Measurements from ENCODE around the gene CBX5. TPM values are rescaled to one million over a fixed set of nuclear protein-coding genes. Genes with fewer than 3 reads are reported as not detected.

CBX5 gene
- total and polyA plus RNA-seq, 5 donors from 2014 or later = 18.2 to 38.9 (median 19.9) TPM

DNA sequence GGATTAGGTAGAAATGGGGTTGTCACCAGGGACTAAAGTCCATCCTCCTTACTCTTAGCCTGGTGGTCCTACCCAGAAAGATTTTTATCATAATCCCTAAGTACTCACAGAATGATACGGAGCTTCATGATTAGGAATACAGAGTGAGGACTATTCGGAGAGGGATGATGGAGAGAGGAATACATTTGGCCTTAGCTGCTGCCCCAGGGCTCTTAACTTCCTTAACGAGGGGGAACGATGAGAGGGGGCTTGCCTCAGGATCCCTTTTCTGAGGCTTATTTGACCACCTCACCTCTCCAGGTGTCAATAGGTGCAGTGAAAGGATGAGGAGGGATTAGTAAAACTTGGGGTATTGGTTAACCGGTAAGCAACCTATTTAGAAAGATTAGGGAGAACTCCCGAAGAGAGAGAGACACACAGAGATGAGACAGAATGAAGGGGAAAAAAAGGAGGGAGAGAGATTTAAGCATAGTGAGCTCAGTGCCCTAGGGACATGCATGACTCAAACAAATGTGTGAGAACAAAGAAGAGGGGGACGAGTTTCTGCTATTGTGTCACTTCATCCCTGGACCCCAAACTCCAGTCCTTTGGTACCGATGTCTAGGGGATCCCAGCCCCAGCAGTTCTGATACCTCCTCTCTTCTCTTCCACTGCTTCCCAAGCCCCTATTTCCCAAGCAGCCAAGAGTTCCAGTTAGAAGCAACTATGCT is 19.7 kb upstream of the CBX5 start:
- H3K36me3 ChIP-seq (ENCODE audit: control insufficient read depth, insufficient read depth, low read length) = no peaks in the 10 kb centered on the region
- H3K27me3 ChIP-seq (ENCODE audit: control insufficient read depth, insufficient read depth, low read length) = peaks cover 49% of the 10 kb centered on the region
- Mint-ChIP-seq H3K27me3 (peaks cover 77% of the 10 kb centered on the region), H3K9me3 (no peaks in the 10 kb centered on the region), H3K36me3 (no peaks in the 10 kb centered on the region), H3K4me3 (no peak overlapping the region), H3K27ac (no peak overlapping the region), H3K4me1 (peaks cover 0 to 22% (median 4%) of the 10 kb centered on the region in 4 donors)
- H3K9me3 ChIP-seq (ENCODE audit: control insufficient read depth in 2 of 2, low read length in 2 of 2) = no peaks in the 10 kb centered on the region
- no peak for ATAC-seq (ENCODE audit: low read depth in 2 of 2)
- H3K4me1 ChIP-seq (ENCODE audit: control insufficient read depth, insufficient read depth, low read length, poor library complexity, severe bottlenecking) = peaks cover 14% of the 10 kb centered on the region
- no peak overlapping the region for H3K27ac ChIP-seq (ENCODE audit: insufficient read depth, low read length, poor library complexity, severe bottlenecking)
- no peak overlapping the region for H3K4me3 ChIP-seq (ENCODE audit: low read depth, low read length)
- no peak for DNase-seq

DNA sequence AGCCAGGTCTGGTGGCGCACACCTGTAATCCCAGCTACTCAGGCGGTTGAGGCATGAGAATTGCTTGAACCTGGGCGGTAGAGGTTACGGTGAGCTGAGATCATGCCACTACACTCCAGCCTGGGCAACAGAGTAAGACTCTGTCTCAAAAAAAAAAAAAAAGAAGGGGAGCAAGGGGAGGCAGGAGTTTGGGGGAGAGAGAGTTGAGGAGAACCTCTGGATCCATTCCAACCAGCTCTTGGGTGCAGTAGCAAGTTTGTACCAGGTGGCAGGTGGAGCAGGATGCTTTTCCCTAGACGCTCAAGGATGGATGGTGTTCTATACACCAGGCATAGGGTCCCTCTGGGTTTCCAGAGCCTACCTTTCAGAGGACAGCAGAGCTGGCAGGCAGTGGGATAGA is 19.0 kb upstream of the CBX5 start:
- H3K27ac Mint-ChIP-seq = no peak overlapping the region
- no peak overlapping the region for H3K27ac ChIP-seq (ENCODE audit: insufficient read depth, low read length, poor library complexity, severe bottlenecking)
- DNase-seq (no peak), ATAC-seq (ENCODE audit: low read depth in 2 of 2) (no peak)
- peaks cover 14% of the 10 kb centered on the region for H3K4me1 ChIP-seq (ENCODE audit: control insufficient read depth, insufficient read depth, low read length, poor library complexity, severe bottlenecking)
- no peak overlapping the region for H3K4me3 ChIP-seq (ENCODE audit: low read depth, low read length)
- H3K27me3 Mint-ChIP-seq = peaks cover 70% of the 10 kb centered on the region
- H3K9me3 Mint-ChIP-seq = no peaks in the 10 kb centered on the region
- no peaks in the 10 kb centered on the region for H3K36me3 ChIP-seq (ENCODE audit: control insufficient read depth, insufficient read depth, low read length)
- peaks cover 0 to 20% (median 4%) of the 10 kb centered on the region in 4 donors for H3K4me1 Mint-ChIP-seq
- peaks cover 47% of the 10 kb centered on the region for H3K27me3 ChIP-seq (ENCODE audit: control insufficient read depth, insufficient read depth, low read length)
- no peaks in the 10 kb centered on the region for H3K9me3 ChIP-seq (ENCODE audit: control insufficient read depth in 2 of 2, low read length in 2 of 2)
- no peaks in the 10 kb centered on the region for H3K36me3 Mint-ChIP-seq
- H3K4me3 Mint-ChIP-seq = peak overlapping the region in 1 of 4 donors; percentile 30

DNA sequence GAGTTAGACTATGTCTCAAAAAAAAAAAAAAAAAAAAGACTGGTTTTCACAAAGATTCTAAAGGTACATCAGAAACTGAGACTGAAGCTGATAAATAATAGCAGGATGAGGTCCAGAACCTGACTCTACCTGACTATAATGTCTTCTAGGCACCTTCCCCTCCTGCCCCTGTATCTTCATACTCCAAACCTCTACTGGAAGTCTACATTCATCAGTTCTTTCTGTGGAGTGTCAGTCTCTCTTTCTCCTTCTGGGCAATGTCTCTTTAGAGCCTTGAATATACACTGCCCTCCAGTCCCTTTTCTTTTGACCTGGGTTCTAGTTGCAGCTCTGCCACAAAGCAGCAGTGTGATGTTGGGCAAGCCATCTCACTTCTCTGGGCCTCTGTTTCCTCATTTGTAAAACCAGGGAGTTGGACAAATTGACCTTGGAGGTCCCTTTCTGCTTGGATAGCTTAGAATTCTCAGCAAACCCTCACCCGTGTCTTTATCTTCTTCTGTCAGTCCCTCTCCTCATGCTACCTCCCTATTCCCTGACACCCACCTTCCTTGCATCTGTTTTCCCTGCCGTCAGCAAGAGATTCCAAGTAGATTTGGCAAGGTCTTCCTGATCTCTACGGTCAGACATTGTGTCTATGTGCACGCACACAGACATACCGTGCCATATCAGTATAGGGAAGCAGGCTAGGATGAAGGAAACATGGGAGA is 16.6 kb upstream of the CBX5 start:
- Histone ChIP-seq H3K9me3 (ENCODE audit: control insufficient read depth in 2 of 2, low read length in 2 of 2) (no peaks in the 10 kb centered on the region), H3K4me3 (ENCODE audit: low read depth, low read length) (no peak overlapping the region), H3K4me1 (ENCODE audit: control insufficient read depth, insufficient read depth, low read length, poor library complexity, severe bottlenecking) (peaks cover 14% of the 10 kb centered on the region), H3K27me3 (ENCODE audit: control insufficient read depth, insufficient read depth, low read length) (peaks cover 28% of the 10 kb centered on the region), H3K36me3 (ENCODE audit: control insufficient read depth, insufficient read depth, low read length) (no peaks in the 10 kb centered on the region), H3K27ac (ENCODE audit: insufficient read depth, low read length, poor library complexity, severe bottlenecking) (no peak overlapping the region)
- H3K27me3 Mint-ChIP-seq = peaks cover 52% of the 10 kb centered on the region
- H3K4me3 Mint-ChIP-seq = no peak overlapping the region
- no peaks in the 10 kb centered on the region for H3K36me3 Mint-ChIP-seq
- ATAC-seq (ENCODE audit: low read depth in 2 of 2) = no peak
- H3K27ac Mint-ChIP-seq = peak overlapping the region in 1 of 3 donors; percentile 67
- DNase-seq = no peak
- no peaks in the 10 kb centered on the region for H3K9me3 Mint-ChIP-seq
- peaks cover 0 to 19% (median 4%) of the 10 kb centered on the region in 4 donors for H3K4me1 Mint-ChIP-seq

DNA sequence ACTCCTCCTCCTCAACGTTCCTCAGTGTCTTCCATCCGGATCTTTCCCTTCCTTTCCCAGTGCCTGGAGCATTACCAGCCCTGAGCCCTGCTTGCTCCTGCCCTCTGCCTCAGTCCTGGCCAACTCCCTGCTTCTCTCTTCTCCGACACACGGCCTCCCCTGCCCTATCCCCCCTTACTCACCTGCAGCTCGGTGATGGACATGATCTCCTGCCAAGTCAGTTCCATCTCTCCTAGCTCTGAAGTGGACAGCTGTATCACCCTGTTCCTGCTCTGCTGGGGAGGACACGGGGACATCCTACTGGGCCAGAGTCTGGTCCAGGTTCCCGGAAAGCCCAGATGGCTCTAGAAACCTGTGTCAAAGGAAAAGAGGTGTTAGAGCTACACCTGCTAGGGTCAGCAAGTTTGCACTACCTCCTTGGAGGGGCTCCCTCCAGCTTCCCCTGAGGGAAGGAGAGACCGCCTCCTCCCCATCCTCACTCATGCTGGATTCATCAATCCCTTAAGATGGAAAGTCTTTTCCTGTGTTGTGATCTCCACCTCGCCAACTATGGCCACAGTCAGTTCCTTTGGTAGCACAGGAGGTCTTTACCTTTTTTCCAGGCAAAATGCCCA is 15.1 kb upstream of the CBX5 start:
- Mint-ChIP-seq H3K4me1 (peaks cover 0 to 8% (median 4%) of the 10 kb centered on the region in 4 donors), H3K4me3 (no peak overlapping the region), H3K9me3 (no peaks in the 10 kb centered on the region), H3K27me3 (peaks cover 37% of the 10 kb centered on the region), H3K27ac (no peak overlapping the region), H3K36me3 (no peaks in the 10 kb centered on the region)
- DNase-seq (no peak), ATAC-seq (ENCODE audit: low read depth in 2 of 2) (no peak)
- Histone ChIP-seq H3K36me3 (ENCODE audit: control insufficient read depth, insufficient read depth, low read length) (no peaks in the 10 kb centered on the region), H3K27me3 (ENCODE audit: control insufficient read depth, insufficient read depth, low read length) (peaks cover 18% of the 10 kb centered on the region), H3K27ac (ENCODE audit: insufficient read depth, low read length, poor library complexity, severe bottlenecking) (no peak overlapping the region), H3K4me1 (ENCODE audit: control insufficient read depth, insufficient read depth, low read length, poor library complexity, severe bottlenecking) (peaks cover 5% of the 10 kb centered on the region), H3K9me3 (ENCODE audit: control insufficient read depth in 2 of 2, low read length in 2 of 2) (no peaks in the 10 kb centered on the region), H3K4me3 (ENCODE audit: low read depth, low read length) (no peak overlapping the region)

DNA sequence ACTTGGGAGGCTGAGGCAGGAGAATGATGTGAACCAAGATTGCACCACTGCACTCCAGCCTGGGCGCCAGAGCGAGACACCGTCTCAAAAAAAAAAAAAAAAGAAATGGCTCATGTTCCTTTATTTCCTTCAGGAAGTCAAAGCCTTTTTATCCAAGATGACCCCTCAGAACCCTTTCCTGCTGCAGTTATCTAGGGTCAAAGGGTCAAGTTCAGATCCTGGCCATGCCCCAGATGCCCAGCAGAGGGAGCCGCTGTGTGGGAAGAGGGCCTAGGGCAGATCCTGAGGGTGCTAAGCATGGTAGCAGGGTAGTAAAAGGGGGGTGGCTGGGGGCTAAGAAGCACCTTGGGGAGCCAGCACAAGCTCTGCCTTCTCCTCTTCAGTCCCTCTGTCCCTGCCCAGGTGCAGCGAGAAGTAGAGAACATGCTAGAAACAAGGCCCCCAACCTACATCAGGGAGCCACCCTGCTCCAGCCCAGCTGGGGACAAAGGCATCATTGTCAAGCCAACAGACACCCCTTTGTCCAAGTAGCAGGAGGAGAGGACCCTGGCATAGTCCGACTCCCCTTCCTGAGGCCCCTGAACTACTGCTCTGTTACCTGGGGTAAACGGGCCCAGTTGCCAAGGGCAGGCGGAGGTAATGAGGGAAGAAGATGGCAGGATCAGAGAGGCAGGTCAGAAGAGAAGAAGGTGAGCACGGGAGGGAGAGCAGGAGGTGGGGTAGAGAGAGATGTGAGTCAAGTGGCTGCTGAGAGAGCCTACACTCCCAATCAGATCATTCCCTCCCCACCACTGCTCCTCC is 14.4 kb upstream of the CBX5 start:
- peaks cover 2% of the 10 kb centered on the region for H3K36me3 ChIP-seq (ENCODE audit: control insufficient read depth, insufficient read depth, low read length)
- H3K27ac ChIP-seq (ENCODE audit: insufficient read depth, low read length, poor library complexity, severe bottlenecking) = no peak overlapping the region
- DNase-seq = peak; percentile 27 to 63 (median 42)
- Mint-ChIP-seq H3K27ac (no peak overlapping the region), H3K27me3 (peaks cover 30% of the 10 kb centered on the region), H3K36me3 (no peaks in the 10 kb centered on the region), H3K4me1 (peaks cover 0 to 8% (median 4%) of the 10 kb centered on the region in 4 donors), H3K4me3 (no peak overlapping the region), H3K9me3 (no peaks in the 10 kb centered on the region)
- no peaks in the 10 kb centered on the region for H3K9me3 ChIP-seq (ENCODE audit: control insufficient read depth in 2 of 2, low read length in 2 of 2)
- H3K27me3 ChIP-seq (ENCODE audit: control insufficient read depth, insufficient read depth, low read length) = peaks cover 12% of the 10 kb centered on the region
- peaks cover 5% of the 10 kb centered on the region for H3K4me1 ChIP-seq (ENCODE audit: control insufficient read depth, insufficient read depth, low read length, poor library complexity, severe bottlenecking)
- peak; percentile 32 to 64 for ATAC-seq (ENCODE audit: low read depth in 2 of 2)
- H3K4me3 ChIP-seq (ENCODE audit: low read depth, low read length) = no peak overlapping the region

DNA sequence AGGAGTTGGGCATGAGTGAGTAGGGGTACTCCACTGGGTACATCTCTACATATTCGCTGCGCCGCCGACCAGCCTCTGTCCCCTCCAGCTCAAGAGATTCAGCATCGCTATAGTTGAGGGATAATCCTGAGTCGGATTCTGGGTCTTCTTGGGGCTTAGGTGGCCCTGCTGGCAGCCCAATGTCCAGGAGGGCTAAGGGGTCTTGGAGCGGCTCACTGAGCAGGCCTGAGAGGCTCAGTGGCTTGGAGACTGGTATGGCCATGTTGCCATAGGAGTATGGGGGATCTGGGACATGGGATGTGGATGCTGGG is 13.0 kb upstream of the CBX5 start:
- no peak for ATAC-seq (ENCODE audit: low read depth in 2 of 2)
- H3K4me1 Mint-ChIP-seq = peaks cover 0 to 5% (median 3%) of the 10 kb centered on the region in 4 donors
- H3K27me3 Mint-ChIP-seq = peaks cover 16% of the 10 kb centered on the region
- H3K36me3 Mint-ChIP-seq = peaks cover 3% of the 10 kb centered on the region
- peaks cover 4% of the 10 kb centered on the region for H3K27me3 ChIP-seq (ENCODE audit: control insufficient read depth, insufficient read depth, low read length)
- no peak overlapping the region for H3K27ac ChIP-seq (ENCODE audit: insufficient read depth, low read length, poor library complexity, severe bottlenecking)
- H3K9me3 Mint-ChIP-seq = no peaks in the 10 kb centered on the region
- H3K9me3 ChIP-seq (ENCODE audit: control insufficient read depth in 2 of 2, low read length in 2 of 2) = no peaks in the 10 kb centered on the region
- DNase-seq = no peak
- H3K4me3 Mint-ChIP-seq = no peak overlapping the region
- H3K4me3 ChIP-seq (ENCODE audit: low read depth, low read length) = no peak overlapping the region
- peaks cover 3% of the 10 kb centered on the region for H3K4me1 ChIP-seq (ENCODE audit: control insufficient read depth, insufficient read depth, low read length, poor library complexity, severe bottlenecking)
- H3K27ac Mint-ChIP-seq = no peak overlapping the region
- H3K36me3 ChIP-seq (ENCODE audit: control insufficient read depth, insufficient read depth, low read length) = peaks cover 7% of the 10 kb centered on the region

DNA sequence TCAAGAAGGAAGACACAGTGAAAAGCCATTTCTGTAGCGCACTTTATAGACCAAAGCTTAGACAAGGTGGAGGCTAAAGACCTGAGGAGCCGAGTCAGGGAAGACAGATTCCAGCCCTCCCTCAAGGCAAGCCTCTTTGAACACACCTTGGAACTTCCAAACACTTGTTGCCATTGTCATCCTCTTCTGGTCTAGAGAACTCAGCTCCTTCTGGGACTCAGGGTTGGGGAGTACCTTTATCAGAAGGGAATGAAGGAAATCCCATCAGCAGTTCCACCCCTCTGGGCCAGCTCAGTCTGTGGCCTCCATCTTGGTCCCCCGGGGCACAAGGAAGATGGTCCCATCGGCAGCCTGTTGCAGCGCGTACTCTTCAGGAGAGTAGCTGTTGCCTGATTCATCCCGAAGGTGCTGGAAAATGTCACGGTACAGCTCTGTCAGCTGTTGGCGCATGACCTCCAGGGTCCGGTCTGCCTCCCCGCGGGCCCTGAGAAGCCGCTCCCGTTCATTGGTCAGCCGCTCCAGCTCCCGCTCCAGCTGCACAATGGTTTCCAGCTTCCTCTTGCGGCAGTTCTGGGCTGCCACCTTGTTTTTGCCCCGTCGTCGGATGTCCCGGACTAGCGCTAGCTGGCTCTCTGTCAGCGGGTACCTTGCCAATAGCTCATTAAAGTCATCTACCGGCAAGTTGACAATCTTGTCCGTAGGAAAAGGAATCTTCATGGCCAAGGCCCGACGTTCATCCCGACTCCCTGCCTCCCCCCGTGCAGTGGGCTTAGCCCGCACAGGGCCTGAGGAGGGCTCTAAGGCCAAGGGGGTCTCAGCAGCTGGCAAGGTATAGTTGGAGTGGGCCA is 12.4 kb upstream of the CBX5 start:
- Mint-ChIP-seq H3K4me1 (peaks cover 0 to 3% (median under 1%) of the 10 kb centered on the region in 4 donors), H3K36me3 (peaks cover 4% of the 10 kb centered on the region), H3K4me3 (no peak overlapping the region), H3K27ac (no peak overlapping the region), H3K9me3 (no peaks in the 10 kb centered on the region), H3K27me3 (peaks cover 13% of the 10 kb centered on the region)
- no peak for DNase-seq
- Histone ChIP-seq H3K27me3 (ENCODE audit: control insufficient read depth, insufficient read depth, low read length) (no peaks in the 10 kb centered on the region), H3K4me3 (ENCODE audit: low read depth, low read length) (no peak overlapping the region), H3K4me1 (ENCODE audit: control insufficient read depth, insufficient read depth, low read length, poor library complexity, severe bottlenecking) (no peaks in the 10 kb centered on the region), H3K9me3 (ENCODE audit: control insufficient read depth in 2 of 2, low read length in 2 of 2) (no peaks in the 10 kb centered on the region), H3K27ac (ENCODE audit: insufficient read depth, low read length, poor library complexity, severe bottlenecking) (no peak overlapping the region), H3K36me3 (ENCODE audit: control insufficient read depth, insufficient read depth, low read length) (peaks cover 13% of the 10 kb centered on the region)
- no peak for ATAC-seq (ENCODE audit: low read depth in 2 of 2)
